Measurements from ENCODE around the gene KCNF1.

Gene KCNF1

DNA sequence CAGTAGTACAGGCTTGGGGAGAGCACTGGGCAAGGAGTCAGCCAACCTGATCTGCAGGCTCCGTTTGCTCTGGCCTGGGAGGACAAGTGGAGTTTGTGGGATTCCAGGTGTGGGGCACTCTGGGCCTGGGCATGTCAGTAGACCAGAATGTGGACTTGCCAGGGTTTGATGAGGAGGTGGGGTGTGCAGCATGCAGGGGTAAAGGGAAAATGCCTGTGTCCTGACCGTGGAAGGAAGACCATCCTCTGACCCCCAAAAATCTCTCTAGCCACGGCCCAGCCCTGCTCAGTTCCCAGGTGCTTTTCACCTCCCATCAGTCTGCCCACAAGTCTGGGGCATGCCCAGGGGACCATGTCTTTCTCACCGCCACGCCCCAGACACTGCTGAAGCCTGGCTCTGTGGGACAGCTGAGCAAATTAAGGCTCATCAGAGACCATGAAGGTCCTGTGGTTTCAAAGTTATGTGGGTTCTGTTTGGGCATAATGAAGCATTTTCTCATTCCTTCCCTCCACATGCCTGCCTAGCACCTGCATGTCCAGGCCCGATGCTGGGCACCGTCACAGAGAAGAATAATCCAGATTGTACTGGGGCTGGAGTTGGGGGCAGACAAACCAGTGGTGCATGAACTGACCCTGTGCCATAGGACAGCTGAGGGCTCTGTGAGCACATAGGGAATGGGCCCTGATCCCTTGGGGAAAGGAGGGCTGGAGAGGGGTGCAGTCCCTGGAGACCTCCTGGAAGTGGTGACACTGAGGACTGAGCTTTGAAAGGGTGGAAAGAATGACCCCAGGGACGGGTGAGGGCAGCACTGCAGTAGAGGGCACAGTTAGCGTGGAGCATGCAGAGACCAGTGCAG is 6.5 kb upstream of the KCNF1 start:
- no peak for DNase-seq

DNA sequence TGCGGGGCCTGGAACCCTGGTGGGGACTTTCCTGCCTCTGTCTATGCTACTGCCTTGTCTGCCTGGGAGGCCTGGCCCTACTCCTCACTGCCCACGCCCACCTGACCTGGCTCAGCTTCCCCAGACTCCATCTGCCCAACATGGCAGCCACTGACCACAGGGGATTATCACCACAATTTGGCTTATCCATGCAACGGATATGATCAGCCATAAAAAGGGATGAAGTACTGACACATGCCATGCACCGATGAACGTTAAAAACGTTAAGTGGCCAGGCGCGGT is 5.9 kb upstream of the KCNF1 start:
- no peak for DNase-seq

DNA sequence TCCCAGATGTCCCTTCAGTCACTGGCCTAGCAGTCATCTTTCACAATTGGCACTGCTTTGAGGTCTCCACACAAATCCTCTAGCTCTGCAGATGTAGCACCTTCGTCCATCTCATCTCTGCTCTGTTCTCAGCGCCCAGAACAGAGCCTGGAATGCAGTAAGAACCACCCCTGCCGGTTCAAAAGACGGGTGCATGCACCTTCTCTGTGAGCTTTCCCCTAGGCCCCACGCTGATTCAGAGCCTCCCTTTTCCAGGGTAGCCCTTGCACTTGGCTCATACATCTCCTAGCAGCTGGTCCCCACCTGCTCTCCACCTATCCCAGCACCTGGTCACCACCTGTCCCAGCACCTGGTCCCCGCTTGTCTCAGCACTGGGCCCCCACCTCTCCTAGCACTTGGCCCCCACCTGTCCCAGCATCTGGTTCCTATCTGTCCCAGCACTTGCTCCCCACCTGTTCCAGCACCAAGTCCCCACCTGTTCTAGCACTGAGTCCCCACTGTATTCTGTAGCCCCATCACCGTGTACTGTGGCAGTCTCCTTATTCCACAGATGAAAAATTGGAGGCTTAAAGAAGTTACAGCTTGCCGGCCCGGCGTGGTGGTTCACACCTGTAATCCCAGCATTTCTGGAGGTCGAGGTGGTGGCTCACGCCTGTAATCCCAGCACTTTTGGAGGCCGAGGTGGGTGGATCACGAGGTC is 4.7 kb upstream of the KCNF1 start:
- DNase-seq = no peak

DNA sequence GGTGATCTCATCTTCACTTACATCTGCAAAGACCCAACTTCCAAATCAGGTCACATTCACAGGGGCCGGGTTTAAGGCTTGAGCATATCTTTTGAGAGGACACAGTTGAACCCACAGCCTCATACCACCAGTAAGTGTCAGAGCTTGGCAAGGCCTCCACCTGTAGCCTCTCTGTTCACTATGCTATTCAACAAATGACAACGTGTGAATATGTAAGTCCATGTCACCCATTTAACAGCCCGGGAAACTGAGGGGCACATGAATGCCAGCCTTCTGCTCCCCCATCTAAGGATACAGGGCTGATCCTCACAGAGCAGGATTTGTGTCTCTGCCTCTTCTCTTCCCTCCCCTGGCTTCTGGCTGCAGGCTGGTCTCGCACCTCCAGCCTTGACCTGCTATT is 3.5 kb upstream of the KCNF1 start:
- DNase-seq = no peak

DNA sequence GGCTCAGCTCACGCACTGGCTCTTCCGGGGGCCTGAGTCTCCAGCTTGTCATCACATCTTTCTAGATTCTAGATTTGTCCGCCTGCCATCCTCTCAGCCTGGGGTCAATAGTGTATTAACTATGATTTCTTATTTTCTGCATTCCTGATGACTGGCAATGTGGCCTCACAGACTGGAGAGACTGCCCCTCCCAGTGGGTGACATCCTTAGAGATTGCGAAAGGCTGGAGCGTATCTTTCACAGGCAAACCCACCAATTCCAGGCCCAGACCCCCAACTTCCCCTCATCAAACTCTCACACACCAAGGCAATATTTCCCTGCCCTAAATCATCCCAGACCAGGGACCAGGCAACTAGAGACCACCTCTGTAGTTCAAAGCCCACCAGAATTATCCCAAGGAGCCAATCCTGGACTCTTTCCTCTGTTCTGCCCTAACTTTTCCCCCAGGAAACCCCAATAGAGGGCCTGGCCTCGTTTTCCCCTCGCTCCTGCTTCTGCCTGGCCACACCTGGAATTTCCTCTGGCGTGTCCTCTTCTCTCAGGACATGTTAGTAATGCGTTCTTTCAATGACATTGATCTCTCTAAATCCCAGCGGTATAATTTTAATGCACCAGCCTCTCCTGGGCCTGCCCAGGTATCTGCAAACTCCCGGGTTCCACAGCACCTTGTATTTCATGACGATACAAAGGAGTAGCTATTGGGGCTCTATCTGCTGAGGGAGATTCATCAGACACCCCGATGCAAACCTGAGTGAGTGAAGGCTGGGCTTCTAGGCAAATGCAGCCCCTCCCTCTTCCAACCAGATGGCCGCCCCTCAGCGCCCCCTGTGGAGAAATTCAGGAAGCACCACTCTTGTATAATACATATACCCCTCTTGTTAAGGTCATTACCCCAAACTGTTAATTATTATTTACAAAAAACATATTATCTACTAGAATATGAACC is 2.4 kb upstream of the KCNF1 start:
- peak in 2 of 3 donors; percentile 33 to 48 for DNase-seq

DNA sequence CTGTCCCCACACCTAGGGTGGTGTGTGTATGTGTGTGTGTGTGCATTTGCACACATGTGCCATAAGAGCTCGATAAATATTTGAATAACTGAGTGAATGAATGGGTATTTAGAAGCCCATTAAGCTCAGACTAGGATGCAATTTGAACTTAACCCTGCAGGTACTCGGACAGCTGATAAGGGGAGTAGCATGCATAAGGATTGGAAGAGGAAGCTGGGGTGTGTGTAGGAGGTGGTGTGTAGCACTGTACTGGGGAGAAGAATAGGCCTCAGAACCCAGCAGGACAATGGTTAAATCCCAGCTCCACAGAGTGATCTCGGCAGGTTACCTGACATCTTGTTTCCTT is 1.8 kb upstream of the KCNF1 start:
- no peak for DNase-seq

DNA sequence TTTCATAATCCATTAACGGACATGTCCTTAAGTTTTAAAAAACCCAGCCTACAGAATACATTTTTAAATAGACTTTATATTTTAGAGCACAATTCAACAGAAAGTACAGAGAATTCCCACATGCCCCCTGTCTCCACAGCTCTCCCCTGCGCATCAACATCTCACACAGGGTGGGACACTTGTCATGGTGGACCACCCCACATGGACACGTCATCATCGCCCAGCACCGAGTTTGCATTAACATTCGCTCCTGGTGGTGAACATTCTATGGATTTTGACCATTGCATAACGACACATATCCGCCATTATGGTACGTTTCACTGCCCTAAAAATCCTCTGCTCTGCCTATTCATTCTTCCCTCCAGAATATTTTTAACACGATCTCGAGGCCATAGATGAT is 1.1 kb upstream of the KCNF1 start:
- no peak for DNase-seq

DNA sequence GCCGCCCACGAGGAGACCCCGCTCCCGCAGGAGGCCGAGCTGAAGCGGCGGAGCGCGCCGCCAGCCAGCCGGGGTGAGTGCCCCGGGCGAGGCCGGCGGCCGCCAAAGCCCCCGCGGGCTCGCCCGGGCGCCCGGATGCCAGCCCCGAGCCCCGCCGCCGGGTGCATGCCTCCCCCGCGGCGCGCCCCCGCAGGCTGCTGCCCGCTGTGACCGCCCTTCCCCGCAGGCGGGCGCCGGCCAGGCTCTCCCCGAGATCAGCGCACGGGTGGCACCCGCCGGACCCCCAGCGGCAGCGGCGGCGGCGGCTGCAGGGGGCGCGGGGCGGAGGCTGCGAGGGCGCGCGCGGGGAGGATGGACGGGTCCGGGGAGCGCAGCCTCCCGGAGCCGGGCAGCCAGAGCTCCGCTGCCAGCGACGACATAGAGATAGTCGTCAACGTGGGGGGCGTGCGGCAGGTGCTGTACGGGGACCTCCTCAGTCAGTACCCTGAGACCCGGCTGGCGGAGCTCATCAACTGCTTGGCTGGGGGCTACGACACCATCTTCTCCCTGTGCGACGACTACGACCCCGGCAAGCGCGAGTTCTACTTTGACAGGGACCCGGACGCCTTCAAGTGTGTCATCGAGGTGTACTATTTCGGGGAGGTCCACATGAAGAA is 470 bp downstream of the KCNF1 start:
- DNase-seq = peak in 1 of 3 donors; percentile 31

DNA sequence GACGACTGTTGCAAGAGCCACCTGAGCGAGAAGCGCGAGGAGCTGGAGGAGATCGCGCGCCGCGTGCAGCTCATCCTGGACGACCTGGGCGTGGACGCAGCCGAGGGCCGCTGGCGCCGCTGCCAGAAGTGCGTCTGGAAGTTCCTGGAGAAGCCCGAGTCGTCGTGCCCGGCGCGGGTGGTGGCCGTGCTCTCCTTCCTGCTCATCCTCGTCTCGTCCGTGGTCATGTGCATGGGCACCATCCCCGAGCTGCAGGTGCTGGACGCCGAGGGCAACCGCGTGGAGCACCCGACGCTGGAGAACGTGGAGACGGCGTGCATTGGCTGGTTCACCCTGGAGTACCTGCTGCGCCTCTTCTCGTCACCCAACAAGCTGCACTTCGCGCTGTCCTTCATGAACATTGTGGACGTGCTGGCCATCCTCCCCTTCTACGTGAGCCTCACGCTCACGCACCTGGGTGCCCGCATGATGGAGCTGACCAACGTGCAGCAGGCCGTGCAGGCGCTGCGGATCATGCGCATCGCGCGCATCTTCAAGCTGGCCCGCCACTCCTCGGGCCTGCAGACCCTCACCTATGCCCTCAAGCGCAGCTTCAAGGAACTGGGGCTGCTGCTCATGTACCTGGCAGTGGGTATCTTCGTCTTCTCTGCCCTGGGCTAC is 1.2 kb downstream of the KCNF1 start:
- DNase-seq = no peak

DNA sequence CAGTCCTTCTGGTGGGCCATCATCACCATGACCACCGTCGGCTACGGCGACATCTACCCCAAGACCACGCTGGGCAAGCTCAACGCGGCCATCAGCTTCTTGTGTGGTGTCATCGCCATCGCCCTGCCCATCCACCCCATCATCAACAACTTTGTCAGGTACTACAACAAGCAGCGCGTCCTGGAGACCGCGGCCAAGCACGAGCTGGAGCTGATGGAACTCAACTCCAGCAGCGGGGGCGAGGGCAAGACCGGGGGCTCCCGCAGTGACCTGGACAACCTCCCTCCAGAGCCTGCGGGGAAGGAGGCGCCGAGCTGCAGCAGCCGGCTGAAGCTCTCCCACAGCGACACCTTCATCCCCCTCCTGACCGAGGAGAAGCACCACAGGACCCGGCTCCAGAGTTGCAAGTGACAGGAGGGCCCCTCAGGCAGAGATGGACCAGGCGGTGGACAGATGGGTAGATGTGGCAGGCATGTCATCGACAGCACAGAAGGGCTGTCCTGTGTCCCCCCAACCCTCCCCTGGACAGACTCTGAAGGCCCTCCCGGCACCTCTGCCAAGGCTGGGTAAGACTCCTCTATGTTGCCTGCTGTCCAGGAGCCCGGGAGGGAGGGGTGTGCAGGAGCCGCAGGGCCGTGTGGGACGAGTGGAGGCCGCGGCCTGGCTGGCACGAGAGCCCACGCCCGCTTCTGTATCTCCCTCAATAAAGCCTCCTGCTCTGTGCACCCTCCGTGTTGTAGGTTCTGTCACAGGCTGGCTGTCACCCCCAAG is 2.0 kb downstream of the KCNF1 start:
- DNase-seq = no peak

DNA sequence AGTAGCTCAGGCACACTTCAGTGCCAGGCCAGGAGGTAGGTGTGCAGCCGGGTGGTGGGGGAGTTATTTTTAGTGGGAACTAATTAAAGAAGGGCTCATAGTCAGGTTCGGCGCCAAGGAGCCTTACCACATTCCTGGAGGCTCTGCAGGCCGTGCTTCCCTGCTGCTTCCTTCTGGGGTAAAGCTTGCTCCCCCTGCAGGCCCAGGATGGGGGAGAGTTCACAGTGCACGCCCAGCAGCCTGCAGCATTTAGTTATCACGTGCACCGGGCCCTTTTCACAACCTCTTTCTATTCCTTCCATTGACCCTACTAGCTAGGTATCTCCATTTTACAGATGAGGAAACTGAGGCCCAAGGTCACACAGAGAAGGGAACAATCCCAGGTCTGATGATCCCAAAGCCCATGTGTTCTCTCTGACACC is 2.5 kb downstream of the KCNF1 start:
- DNase-seq = peak in 2 of 3 donors; percentile 35 to 54

DNA sequence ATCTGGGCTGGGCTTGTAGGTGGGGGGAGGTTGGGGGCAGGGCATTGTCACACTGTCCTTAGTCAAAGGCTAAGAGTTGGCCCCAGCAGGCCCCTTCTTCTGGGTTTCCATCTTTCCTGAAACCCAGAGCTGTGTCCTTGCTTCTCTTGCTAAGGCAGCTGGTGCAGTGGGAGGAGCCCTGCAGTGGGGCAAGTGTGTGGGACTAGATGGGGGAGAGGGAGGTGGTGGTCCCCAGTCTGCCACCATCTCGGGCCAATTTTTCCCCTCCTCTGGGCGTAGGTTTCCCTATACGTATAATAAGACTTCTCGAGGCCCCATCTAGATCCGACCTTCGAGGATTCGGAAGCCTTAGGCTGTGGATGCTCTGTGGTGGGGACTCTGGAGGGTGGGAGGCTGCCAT is 3.5 kb downstream of the KCNF1 start:
- DNase-seq = no peak

DNA sequence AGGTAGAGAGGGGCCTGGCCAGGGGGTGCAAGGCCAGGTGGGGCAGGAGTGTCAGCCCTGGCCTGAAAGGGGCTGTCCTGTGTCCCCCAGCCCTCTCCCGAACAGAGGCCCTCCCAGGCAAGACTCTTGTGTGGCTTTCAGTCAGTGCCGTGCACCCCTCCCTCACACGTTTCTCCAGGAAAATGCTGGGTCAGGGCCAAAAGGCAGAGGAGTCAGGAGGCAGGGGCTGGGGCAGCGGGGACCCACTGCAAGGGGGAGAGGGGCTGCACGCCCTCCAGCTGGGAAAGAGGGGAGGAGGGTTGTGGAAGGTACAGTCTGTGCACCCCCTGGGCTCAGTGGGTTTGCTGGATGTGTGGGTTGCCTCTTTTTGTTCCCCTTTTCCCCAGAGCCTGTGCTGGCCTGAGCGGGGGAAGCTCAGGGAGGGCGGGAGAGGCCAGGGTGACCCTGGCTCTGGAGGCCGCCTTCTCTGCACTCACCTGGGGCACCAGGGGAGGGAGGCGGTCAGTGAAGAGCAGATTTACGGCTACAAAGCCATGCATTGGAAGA is 4.1 kb downstream of the KCNF1 start:
- DNase-seq = peak in 1 of 3 donors; percentile 34

DNA sequence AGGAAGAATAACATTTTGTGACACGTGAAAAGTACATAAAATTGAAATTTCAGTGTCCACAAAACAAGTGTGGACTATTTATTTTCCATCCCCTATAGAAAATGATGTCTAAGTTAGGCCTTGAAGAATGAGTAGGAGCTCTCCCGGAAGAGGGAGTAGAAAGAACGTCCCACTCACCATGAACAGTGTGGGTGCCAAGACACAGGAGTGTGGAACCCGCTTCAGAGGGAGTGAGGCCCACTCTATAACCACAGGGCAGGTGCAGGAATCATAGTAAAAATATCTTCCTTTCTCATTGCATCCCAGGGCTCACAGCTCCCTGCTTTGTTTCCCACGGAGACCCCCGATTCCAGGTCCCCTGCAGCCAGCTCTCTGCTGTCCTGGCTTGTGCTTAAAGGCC is 5.2 kb downstream of the KCNF1 start:
- DNase-seq = no peak

DNA sequence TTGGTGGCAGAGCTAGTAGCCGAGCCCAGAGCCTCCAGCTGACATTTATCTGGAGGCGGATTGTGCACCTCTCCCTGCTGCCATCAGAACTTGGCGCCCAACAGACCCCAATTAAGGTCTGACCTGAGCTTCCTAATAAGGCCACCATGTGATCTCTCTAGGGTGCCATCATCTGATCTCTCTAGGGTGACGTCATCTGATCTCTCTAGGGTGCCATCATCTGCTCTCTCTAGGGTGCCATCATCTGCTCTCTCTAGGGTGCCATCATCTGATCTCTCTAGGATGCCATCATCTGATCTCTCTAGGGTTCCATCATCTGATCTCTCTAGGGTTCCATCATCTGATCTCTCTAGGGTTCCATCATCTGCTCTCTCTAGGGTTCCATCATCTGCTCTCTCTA is 6.2 kb downstream of the KCNF1 start:
- no peak for DNase-seq

DNA sequence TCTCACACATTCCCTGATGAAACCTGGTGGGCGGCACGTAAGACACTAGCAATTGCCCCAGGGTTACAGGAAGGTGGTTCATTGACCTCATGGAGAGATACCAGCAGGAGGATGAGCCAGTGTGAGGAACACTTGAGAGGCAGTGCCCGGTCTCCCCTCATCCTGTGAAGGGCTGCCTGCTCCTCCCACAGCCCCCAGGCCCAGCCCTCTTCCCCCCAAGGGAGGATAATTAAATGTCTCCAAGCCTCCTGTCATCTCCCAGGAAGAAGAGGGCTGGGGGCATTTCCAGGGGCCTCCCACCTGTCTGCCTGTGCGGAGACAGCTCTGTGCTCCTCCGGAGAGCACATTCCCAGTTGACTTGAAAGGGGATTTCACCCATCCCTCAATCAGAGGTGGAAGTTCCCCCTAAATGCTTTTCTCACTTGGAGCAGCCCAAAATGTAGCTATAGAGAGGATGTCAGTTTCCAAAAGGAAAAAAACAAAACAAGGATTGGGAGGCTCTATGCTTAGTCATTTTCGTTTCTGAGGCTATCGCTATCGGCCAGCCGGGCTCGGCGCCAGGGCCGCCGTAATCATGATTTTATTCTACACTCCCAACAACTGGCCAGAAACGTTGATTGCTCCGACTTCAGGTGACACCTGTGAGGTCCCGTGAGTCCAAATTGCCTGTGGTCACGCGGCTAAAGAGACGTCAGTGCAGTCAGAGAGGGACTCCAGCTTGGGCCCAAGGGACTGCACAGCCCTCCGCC is 7.1 kb downstream of the KCNF1 start:
- DNase-seq = no peak

DNA sequence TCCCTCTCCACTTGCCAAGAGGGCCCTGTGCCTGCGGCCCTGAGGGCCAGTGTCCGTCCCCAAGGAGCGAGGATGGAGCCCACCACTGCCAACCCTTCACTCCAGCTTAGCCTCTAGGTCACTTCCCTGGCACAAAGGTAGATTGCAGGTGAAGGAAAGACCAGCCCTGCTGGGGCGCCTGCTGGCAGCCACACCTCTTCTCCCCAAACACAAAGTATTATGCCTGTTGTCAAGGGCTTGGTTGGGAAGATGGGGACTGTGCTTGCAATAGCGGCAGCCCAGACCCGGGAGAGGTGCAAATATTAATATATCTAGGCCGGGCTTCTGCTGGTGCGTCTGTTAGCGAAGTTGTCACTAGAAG is 7.7 kb downstream of the KCNF1 start:
- DNase-seq = no peak

DNA sequence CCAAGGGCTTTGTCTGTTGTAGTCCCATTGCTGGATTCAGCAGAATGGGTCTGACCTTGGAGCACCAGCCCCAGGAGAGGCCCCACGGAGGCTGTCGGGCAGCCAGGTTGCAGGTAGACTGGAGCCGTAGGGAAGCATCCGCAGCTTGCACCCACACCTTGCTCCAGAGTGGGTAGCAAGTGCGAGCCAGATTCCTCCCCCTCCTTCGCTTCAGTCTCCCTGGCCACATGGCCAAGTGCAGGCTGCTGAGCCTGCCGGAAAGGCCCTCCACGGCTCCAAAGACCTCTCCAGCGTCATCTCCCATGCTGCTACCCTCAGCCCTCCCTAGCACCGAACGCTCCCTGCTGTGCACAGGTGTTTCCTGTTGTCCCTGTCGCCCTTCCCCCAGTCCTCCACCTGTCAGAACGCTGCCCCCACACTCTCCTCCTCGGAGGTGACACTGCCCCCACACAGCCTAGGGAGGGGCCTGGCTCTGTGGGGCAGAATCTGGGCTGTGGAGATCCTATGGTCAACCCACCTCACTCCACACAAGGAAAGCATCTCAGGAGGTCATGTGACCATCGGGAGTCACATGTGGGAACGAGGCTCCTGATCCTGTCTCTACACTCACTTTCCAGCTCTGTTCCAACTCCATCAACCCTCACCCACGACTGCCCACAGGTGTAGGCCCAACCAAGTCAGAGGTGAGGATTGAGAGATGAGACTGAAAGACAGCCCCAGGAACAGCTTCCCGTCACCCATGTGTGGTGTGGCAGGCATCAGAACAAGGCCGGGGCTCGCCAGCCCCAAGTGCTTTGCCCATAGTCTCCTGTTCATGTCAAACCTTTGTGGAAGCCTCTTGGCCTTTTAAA is 8.3 kb downstream of the KCNF1 start:
- DNase-seq = no peak

DNA sequence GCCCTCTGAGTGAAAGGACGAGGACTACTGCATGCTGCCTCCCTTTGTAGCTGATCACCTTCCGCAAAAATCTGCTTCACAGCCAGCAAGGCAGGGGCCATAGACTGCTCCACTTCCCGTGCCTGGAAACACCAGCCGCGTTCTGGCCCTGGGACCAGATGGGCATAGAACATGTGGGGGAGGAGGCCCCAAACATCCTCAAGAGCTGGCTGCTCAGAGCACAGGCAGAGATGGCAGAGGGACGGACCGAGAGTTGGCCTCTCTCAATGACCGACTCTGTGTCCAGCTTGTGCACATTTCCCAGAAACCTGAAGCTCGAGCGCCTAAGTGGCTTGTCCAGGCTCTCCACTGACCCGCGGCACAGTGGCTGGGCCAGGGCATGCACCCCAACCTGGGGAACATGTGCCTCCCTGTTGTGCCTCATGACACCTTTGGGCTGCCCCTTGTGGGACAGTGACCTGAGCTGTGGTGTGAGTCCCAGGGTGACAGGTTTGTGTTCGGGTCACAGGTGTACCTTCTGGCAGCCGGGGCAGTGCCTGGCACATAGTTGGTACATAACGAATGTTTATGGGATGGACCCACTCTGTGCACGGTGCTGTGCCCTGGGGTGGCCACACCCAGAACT is 9.1 kb downstream of the KCNF1 start:
- no peak for DNase-seq
